Keratinocyte (primary cell): Measurements from ENCODE around the gene NCOA7.

ENCODE experiments used
- CTCF ChIP-seq, 3 experiments: IDR thresholded peaks in 1 of 3; conservative IDR thresholded peaks in 1 of 3; optimal IDR thresholded peaks in 1 of 3; 2 replicates in 2 of 3; 3 replicates in 1 of 3; pipeline versions ENCODE3 to v1.5.1; 2011; ENCODE audit warnings: low read length in 3 of 3, mild to moderate bottlenecking in 3 of 3, moderate library complexity in 2 of 3, control low read depth in 1 of 3, inconsistent platforms in 1 of 3; ENCODE audit not compliant: insufficient read depth in 2 of 3; ENCODE audit errors: extremely low read depth in 1 of 3
- EZH2 ChIP-seq: IDR thresholded peaks from one replicate; pipeline ENCODE4 v1.6.1; 2012; ENCODE audit warnings: inconsistent platforms, mild to moderate bottlenecking, low read length, moderate library complexity

DNA sequence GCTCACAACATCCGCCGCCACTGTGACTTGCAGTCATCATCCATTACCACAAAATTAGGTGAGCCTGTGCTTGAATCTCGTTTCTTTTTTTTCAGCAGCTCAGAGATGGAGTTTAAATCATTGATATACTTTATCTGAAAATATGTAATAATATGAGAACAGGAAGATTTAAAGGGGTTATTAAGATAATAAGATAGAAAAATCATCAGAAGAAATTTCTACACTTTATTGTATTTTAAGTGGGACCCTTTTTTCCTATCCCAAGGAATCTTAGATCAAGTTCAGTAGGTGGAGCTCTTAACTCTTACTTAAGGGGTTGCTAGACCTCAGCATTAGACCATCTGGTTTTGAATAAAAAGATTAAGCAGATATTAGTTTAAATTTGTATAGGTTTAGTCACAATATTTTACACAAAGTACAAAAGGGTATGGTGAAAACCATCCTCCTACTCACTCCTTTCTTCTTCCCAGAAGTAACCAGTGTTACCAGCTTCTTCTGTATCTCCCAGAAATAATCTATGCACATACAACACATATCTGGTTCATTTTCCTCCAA is 9.4 kb upstream of the NCOA7 start:
- no peak for TF ChIP-seq CTCF (optimal IDR thresholded peaks at IDR 0.05 in 1 of 3, IDR thresholded peaks at IDR 0.05 in 1 of 3, conservative IDR thresholded peaks at IDR 0.05 in 1 of 3; ENCODE audit: extremely low read depth in 1 of 3, insufficient read depth in 2 of 3, low read length in 3 of 3)
- no peak for TF ChIP-seq EZH2
